22Rv1 (cell line): ENCODE data around the gene CPLX1.

Experiments used
- ZFX ChIP-seq: fragments of 450-650 bp; IDR thresholded peaks from 2 replicates; pipeline ENCODE4 v1.6.1; 2017; ENCODE audit warnings: antibody characterized with exemption, borderline replicate concordance
- TF ChIP-seq, protein P1 (sequence below): fragments of 450-650 bp; IDR thresholded peaks from 2 replicates; pipeline ENCODE4 v1.5.1; 2017; ENCODE audit warnings: mild to moderate bottlenecking

DNA sequence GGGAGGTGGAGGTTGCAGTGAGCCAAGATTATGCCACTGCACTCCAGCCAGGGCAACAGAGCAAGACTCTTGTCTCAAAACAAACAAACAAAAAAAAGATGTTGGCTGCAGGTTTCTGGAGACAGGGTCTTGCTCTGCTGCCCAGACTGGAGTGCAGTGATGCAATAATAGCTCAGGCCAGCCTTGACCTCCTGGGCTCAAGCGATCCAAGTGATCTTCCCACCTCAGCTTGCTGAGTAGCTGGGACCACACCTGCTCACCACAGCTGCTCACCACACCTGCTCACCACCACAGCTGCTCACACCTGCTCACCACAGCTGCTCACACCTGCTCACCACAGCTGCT, 29.9 kb upstream of the CPLX1 start:
- TF ChIP-seq, protein P1, sequence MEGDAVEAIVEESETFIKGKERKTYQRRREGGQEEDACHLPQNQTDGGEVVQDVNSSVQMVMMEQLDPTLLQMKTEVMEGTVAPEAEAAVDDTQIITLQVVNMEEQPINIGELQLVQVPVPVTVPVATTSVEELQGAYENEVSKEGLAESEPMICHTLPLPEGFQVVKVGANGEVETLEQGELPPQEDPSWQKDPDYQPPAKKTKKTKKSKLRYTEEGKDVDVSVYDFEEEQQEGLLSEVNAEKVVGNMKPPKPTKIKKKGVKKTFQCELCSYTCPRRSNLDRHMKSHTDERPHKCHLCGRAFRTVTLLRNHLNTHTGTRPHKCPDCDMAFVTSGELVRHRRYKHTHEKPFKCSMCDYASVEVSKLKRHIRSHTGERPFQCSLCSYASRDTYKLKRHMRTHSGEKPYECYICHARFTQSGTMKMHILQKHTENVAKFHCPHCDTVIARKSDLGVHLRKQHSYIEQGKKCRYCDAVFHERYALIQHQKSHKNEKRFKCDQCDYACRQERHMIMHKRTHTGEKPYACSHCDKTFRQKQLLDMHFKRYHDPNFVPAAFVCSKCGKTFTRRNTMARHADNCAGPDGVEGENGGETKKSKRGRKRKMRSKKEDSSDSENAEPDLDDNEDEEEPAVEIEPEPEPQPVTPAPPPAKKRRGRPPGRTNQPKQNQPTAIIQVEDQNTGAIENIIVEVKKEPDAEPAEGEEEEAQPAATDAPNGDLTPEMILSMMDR: no peak
- TF ChIP-seq ZFX: no peak
